Spleen (tissue), 11 donors: ENCODE data around the gene EWSR1. TPM values are rescaled to one million over a fixed set of nuclear protein-coding genes. Genes with fewer than 3 reads are reported as not detected.

ENCODE experiments used
- DNase-seq: peaks from one replicate; pipeline ENCODE4 v3.0.0-alpha.2; 2020
- H3K27ac ChIP-seq, 8 donors: fragments of 200-600 bp; sonication (generic) in 7 of 8; 1 replicate in 4 of 8; 2 replicates in 4 of 8; pipeline versions ENCODE4 v1.5.0 to v1.8.0; 2016 to 2021; ENCODE audit warnings: inconsistent platforms in 4 of 8, mild to moderate bottlenecking in 4 of 8, moderate library complexity in 1 of 8
- H3K27me3 ChIP-seq, 7 donors: fragments of 200-600 bp; sonication (generic) in 6 of 7; replicated peaks in 1 of 7; 1 replicate in 4 of 7; 2 replicates in 3 of 7; pipeline versions ENCODE4 v1.5.0 to v1.8.0; 2016 to 2021; ENCODE audit warnings: inconsistent platforms in 3 of 7, mild to moderate bottlenecking in 1 of 7
- H3K36me3 ChIP-seq, 6 donors: fragments of 200-600 bp; sonication (generic) in 5 of 6; 1 replicate in 4 of 6; 2 replicates in 2 of 6; pipeline versions ENCODE4 v1.5.0 to v1.8.0; 2016 to 2021; ENCODE audit warnings: inconsistent platforms in 2 of 6
- H3K4me1 ChIP-seq, 6 donors: fragments of 200-600 bp; sonication (generic) in 5 of 6; 1 replicate in 3 of 6; 2 replicates in 3 of 6; pipeline versions ENCODE4 v1.5.0 to v1.8.0; 2016 to 2021; ENCODE audit warnings: inconsistent platforms in 3 of 6
- H3K4me3 ChIP-seq, 8 donors: fragments of 200-600 bp; sonication (generic) in 7 of 8; 1 replicate in 4 of 8; 2 replicates in 4 of 8; pipeline versions ENCODE4 v1.5.0 to v1.8.0; 2016 to 2021; ENCODE audit warnings: inconsistent platforms in 4 of 8, mild to moderate bottlenecking in 4 of 8, moderate library complexity in 2 of 8
- H3K9me3 ChIP-seq, 8 donors: fragments of 200-600 bp; sonication (generic) in 7 of 8; 1 replicate in 4 of 8; 2 replicates in 4 of 8; pipeline versions ENCODE4 v1.5.0 to v1.8.0; 2016 to 2021; ENCODE audit warnings: inconsistent platforms in 4 of 8
- CTCF ChIP-seq, 11 experiments: fragments of 200-600 bp in 7 of 11; fragments of 450-650 bp in 4 of 11; sonication (generic) in 4 of 11; IDR thresholded peaks in 8 of 11; conservative IDR thresholded peaks in 3 of 11; 1 replicate in 7 of 11; 2 replicates in 4 of 11; pipeline versions ENCODE4 v1.4.0 to v1.8.0; 2016 to 2021; ENCODE audit warnings: antibody characterized with exemption in 11 of 11, inconsistent platforms in 4 of 11, mild to moderate bottlenecking in 1 of 11
- POLR2A ChIP-seq, 3 donors: fragments of 450-650 bp; IDR thresholded peaks; one replicate each; pipeline ENCODE4 v1.5.1; 2017; ENCODE audit warnings: antibody characterized with exemption in 3 of 3, mild to moderate bottlenecking in 1 of 3
- POLR2AphosphoS5 ChIP-seq, 3 donors: sonication (generic); formaldehyde crosslinking; IDR thresholded peaks; one replicate each; pipeline ENCODE4 v1.5.1; 2017; ENCODE audit warnings: antibody characterized with exemption in 3 of 3
- WGBS, 5 donors: extraction: QIAGEN DNeasy Blood & Tissue Kit in 3 of 5; methylation state at CpG; one replicate each; pipeline versions ENCODE4 v1.1.5 to v1.1.7; 2013 to 2018; 5-methylcytosine and 5-hydroxymethylcytosine counted together
- intact Hi-C: fragments of 100-400 bp; cut with DNase I; formaldehyde crosslinking; loops from one replicate; pipeline ENCODE4 v1.15.0; 2023; ENCODE audit warnings: low total_unique reads
- polyA plus RNA-seq, 3 donors: library from polyadenylated mRNA; stranded (reverse); fragments of 200-250 nt; gene quantifications; one replicate each; pipeline ENCODE4 v1.2.1, GENCODE V29; 2013
- total RNA-seq, 7 donors: library from RNA; depleted of rRNA in 3 of 7; stranded (reverse); fragments of >200 nt in 3 of 7; fragmentation: NEBNext Ultra II Directional in 4 of 7; extraction: Animal tissue kit (Norgen Biotek cat#: 25700) in 4 of 7; gene quantifications; one replicate each; pipeline versions ENCODE4 v1.1.0 to v1.2.1, GENCODE V29; 2016 to 2021
- donor health status: healthy with polysubstance abuse.
- donor health status: DM: no; HTN: no; CAD: no; lungs with moderate emphysema.
- donor health status: DM: no; HTN: no; CAD: no.
- donor health status: Bipolar disorder and iron deficiency.
- donor health status: healthy.
- donor health status: DM: no; HTN: no; CAD: no.
- donor health status: DM: yes; HTN: yes; CAD: no.

EWSR1 gene
- total and polyA plus RNA-seq, 10 donors, result 127 to 282 (median 239) TPM

- no peaks in the 10 kb centered on the region for H3K9me3 ChIP-seq
- TF ChIP-seq POLR2AphosphoS5 (IDR thresholded peaks at IDR 0.05), result peak in 2 of 3 donors; percentile 18 to 52
- no peak for TF ChIP-seq POLR2A (IDR thresholded peaks at IDR 0.05)
- no peaks in the 10 kb centered on the region for H3K27me3 ChIP-seq
- intact Hi-C loops, result no loop called here
- DNase-seq, result no peak
- peaks cover 0 to 100% (median 97%) of the 10 kb centered on the region in 6 donors for H3K36me3 ChIP-seq
- H3K4me1 ChIP-seq, result peaks cover 0 to 11% (median 2%) of the 10 kb centered on the region in 6 donors
- H3K4me3 ChIP-seq, result no peak overlapping the region
- 96 to 98% (median 96%) methylated on average over 8 to 25 of the region's 25 CpGs for WGBS, 5 donors
- no peak overlapping the region for H3K27ac ChIP-seq
Measured at GRCh38 chr22:29341056-29341848, 73.2 kb downstream of the EWSR1 start.

DNA sequence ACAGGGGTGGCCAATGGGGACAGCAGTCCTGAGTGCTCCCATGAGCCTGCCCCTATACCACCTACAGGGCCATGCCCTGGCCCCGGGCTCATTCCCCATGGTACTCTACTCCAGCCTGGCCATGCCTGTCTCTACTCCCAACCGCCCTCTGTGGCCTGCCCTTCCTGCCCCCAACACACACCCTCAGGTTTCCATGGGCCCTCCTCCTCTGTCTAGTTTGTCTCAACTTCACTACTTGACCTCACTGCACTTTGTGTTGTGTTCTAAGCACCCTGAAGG, 73.7 kb downstream of the EWSR1 start:
- DNase-seq, result no peak
- H3K36me3 ChIP-seq, result peaks cover 0 to 100% (median 97%) of the 10 kb centered on the region in 6 donors
- TF ChIP-seq POLR2A (IDR thresholded peaks at IDR 0.05), result no peak
- no peak for TF ChIP-seq POLR2AphosphoS5 (IDR thresholded peaks at IDR 0.05)
- no peak for TF ChIP-seq CTCF (IDR thresholded peaks at IDR 0.05 in 8 of 11, conservative IDR thresholded peaks at IDR 0.05 in 3 of 11)
- peaks cover 0 to 9% (median under 1%) of the 10 kb centered on the region in 6 donors for H3K4me1 ChIP-seq
- 85 to 97% (median 91%) methylated on average over 2 of the region's 2 CpGs for WGBS, 5 donors
- no peaks in the 10 kb centered on the region for H3K9me3 ChIP-seq
- no peak overlapping the region for H3K4me3 ChIP-seq
- H3K27me3 ChIP-seq, result no peaks in the 10 kb centered on the region
- H3K27ac ChIP-seq, result no peak overlapping the region
- intact Hi-C loops, result no loop called here

DNA sequence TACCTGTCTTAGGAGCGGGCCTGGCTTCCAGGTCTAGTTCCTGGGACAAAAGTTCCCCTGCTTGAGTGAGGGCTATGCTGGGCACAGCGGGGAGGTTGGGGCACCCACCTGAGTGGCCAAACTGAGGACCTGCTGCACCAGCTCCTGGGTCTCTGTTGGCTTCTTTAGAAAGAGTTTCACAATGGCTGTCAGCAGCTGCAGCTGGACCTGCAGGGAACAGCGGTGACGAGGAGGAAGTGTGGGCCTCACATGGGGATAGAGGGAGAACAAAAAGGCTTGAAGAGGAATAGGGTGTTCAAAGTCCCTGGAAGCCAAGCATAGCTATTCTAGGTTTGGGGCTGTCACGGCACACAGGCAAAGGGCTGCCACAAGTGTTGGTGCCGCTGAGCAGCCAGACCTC, 74.1 kb downstream of the EWSR1 start:
- intact Hi-C loops, result no loop called here
- peaks cover 0 to 100% (median 97%) of the 10 kb centered on the region in 6 donors for H3K36me3 ChIP-seq
- H3K9me3 ChIP-seq, result no peaks in the 10 kb centered on the region
- H3K27me3 ChIP-seq, result no peaks in the 10 kb centered on the region
- H3K4me3 ChIP-seq, result no peak overlapping the region
- no peak overlapping the region for H3K27ac ChIP-seq
- 63 to 89% (median 82%) methylated on average over 6 of the region's 6 CpGs for WGBS, 5 donors
- peaks cover 0 to 6% (median 0%) of the 10 kb centered on the region in 6 donors for H3K4me1 ChIP-seq
- TF ChIP-seq POLR2AphosphoS5 (IDR thresholded peaks at IDR 0.05), result no peak
- TF ChIP-seq CTCF (IDR thresholded peaks at IDR 0.05 in 8 of 11, conservative IDR thresholded peaks at IDR 0.05 in 3 of 11), result no peak
- no peak for TF ChIP-seq POLR2A (IDR thresholded peaks at IDR 0.05)
- no peak for DNase-seq

DNA sequence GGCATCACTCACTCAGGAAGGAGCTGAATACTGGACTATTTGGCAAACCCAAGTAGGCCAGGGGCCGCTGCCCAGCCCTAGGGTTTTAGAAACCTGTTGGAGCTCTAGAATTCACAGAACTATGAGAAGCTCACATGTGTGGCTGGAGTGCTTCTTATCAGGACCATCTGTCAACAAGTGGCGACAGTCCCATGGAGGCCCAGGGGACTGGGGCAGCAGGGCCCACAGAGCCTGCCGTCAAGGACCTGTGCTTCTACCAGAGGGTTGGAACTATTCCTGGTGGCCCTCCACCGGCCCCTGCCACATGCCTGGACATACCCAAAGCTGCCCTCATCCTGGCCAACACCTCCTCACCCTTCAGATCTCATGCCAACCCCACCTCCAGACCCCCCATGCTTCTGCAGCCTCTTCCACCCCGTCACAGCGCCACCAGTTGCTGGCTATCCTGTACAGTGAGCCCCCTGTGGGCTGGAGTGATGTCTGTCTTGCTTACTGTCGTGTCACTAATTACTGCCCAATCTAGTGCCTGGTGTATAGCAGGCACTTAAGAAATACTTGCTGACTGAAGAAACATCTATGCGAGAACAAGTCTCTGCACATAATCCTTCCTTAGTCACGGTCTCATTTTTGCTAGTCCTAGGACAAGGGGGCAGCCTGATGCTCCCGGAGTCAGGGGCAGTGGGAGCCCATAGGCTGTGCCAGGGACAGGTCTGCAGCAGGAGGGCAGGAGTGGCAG, 74.7 kb downstream of the EWSR1 start:
- TF ChIP-seq CTCF (IDR thresholded peaks at IDR 0.05 in 8 of 11, conservative IDR thresholded peaks at IDR 0.05 in 3 of 11) (no peak), POLR2AphosphoS5 (IDR thresholded peaks at IDR 0.05) (no peak), POLR2A (IDR thresholded peaks at IDR 0.05) (no peak)
- Histone ChIP-seq H3K9me3 (no peaks in the 10 kb centered on the region), H3K27me3 (no peaks in the 10 kb centered on the region), H3K36me3 (peaks cover 0 to 100% (median 97%) of the 10 kb centered on the region in 6 donors), H3K27ac (no peak overlapping the region), H3K4me3 (no peak overlapping the region), H3K4me1 (peaks cover 0 to under 1% (median 0%) of the 10 kb centered on the region in 6 donors)
- intact Hi-C loops, result no loop called here
- DNase-seq, result no peak
- 86 to 96% (median 88%) methylated on average over 8 to 10 of the region's 10 CpGs for WGBS, 5 donors
